HEK293T (cell line): ENCODE data around the gene ANGPT4.

Experiments
- ARNT ChIP-seq: fragments of 450-650 bp; IDR thresholded peaks from 2 replicates; pipeline ENCODE4 v1.6.1; 2017; ENCODE audit warnings: mild to moderate bottlenecking
- BHLHE40 ChIP-seq: fragments of 450-650 bp; IDR thresholded peaks from 2 replicates; pipeline ENCODE4 v1.6.1; 2016; ENCODE audit warnings: mild to moderate bottlenecking, moderate library complexity, borderline replicate concordance
- CTBP1 ChIP-seq: fragments of 450-650 bp; IDR thresholded peaks from 2 replicates; pipeline ENCODE4 v1.6.1; 2016; ENCODE audit warnings: borderline replicate concordance
- FOXA1 ChIP-seq: fragments of 450-650 bp; IDR thresholded peaks from 2 replicates; pipeline ENCODE4 v1.6.1; 2016; ENCODE audit warnings: mild to moderate bottlenecking
- FOXK2 ChIP-seq: fragments of 450-650 bp; IDR thresholded peaks from 2 replicates; pipeline ENCODE4 v1.6.1; 2016; ENCODE audit warnings: mild to moderate bottlenecking
- FOXM1 ChIP-seq: fragments of 450-650 bp; IDR thresholded peaks from 2 replicates; pipeline ENCODE4 v1.6.1; 2017; ENCODE audit warnings: mild to moderate bottlenecking, borderline replicate concordance
- HDGF ChIP-seq: fragments of 450-650 bp; IDR thresholded peaks from 2 replicates; pipeline ENCODE4 v1.6.1; 2017; ENCODE audit warnings: antibody characterized with exemption, borderline replicate concordance
- L3MBTL2 ChIP-seq: fragments of 450-650 bp; conservative IDR thresholded peaks from 2 replicates; pipeline ENCODE4 v1.6.1; 2016; ENCODE audit warnings: mild to moderate bottlenecking
- LEF1 ChIP-seq: fragments of 450-650 bp; IDR thresholded peaks from 2 replicates; pipeline ENCODE4 v1.6.1; 2017; ENCODE audit warnings: mild to moderate bottlenecking, borderline replicate concordance
- PKNOX1 ChIP-seq: fragments of 450-650 bp; IDR thresholded peaks from 2 replicates; pipeline ENCODE4 v1.6.1; 2016
- SP1 ChIP-seq: fragments of 450-650 bp; IDR thresholded peaks from 2 replicates; pipeline ENCODE4 v1.6.1; 2017
- SUZ12 ChIP-seq: fragments of 450-650 bp; IDR thresholded peaks from 2 replicates; pipeline ENCODE4 v1.6.1; 2016; ENCODE audit warnings: mild to moderate bottlenecking
- TARDBP ChIP-seq: fragments of 450-650 bp; IDR thresholded peaks from 2 replicates; pipeline ENCODE4 v1.6.1; 2016
- ZNF384 ChIP-seq: fragments of 450-650 bp; IDR thresholded peaks from 2 replicates; pipeline ENCODE4 v1.6.1; 2016

DNA sequence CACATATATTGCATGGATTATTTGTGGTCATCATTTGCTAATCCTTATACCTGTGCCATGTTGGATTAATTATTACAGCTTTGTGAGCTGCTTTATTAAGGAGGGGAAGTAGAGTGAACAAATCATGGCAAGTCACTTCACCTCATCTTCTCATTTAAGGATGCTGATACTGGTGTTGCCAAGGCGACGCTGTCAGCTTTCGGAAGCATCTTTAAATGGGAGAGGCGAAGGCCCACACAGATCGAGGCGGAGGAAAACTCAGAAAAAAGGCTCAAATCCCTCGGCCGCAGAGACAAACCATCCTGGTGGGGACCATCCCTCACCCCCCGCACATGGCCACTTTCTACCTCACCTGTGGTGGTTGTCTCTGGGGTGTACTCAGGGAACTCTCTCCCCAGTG, 47.9 kb downstream of the ANGPT4 start:
- TF ChIP-seq SUZ12 (no peak), L3MBTL2 (no peak), ARNT (no peak), ZNF384 (no peak), TARDBP (no peak), FOXA1 (no peak), BHLHE40 (no peak), LEF1 (no peak), SP1 (no peak), FOXM1 (no peak), FOXK2 (no peak), PKNOX1 (no peak), HDGF (no peak), CTBP1 (no peak)
